Endothelial cell (in vitro differentiated cells): ENCODE results near the gene CD80. TPM values are rescaled to one million over a fixed set of nuclear protein-coding genes. Genes with fewer than 3 reads are reported as not detected.

Experiments used
- DNase-seq: peaks from one replicate; pipeline ENCODE4 v3.0.0; 2021; ENCODE audit warnings: low spot score
- H3K27ac Mint-ChIP-seq: one replicate; pipeline ENCODE4 v1.8.0; 2021; ENCODE audit warnings: mixed read lengths, inconsistent platforms; ENCODE audit not compliant: unreplicated experiment
- H3K27me3 Mint-ChIP-seq: one replicate; pipeline ENCODE4 v1.8.0; 2021; ENCODE audit warnings: mild to moderate bottlenecking, moderate library complexity, mixed read lengths, inconsistent platforms; ENCODE audit not compliant: unreplicated experiment
- H3K36me3 Mint-ChIP-seq: one replicate; pipeline ENCODE4 v1.8.0; 2021; ENCODE audit warnings: mild to moderate bottlenecking, low read depth, mixed read lengths, inconsistent platforms; ENCODE audit not compliant: unreplicated experiment
- H3K4me1 Mint-ChIP-seq: one replicate; pipeline ENCODE4 v1.8.0; 2021; ENCODE audit warnings: mild to moderate bottlenecking, mixed read lengths, inconsistent platforms; ENCODE audit not compliant: unreplicated experiment
- H3K4me3 Mint-ChIP-seq: one replicate; pipeline ENCODE4 v1.8.0; 2021; ENCODE audit warnings: mild to moderate bottlenecking, mixed read lengths, inconsistent platforms; ENCODE audit not compliant: unreplicated experiment
- H3K9me3 Mint-ChIP-seq: one replicate; pipeline ENCODE4 v1.8.0; 2021; ENCODE audit warnings: mixed read lengths, inconsistent platforms; ENCODE audit not compliant: unreplicated experiment
- CTCF ChIP-seq: fragments of 200-600 bp; sonication (generic); IDR thresholded peaks from one replicate; pipeline ENCODE4 v1.5.0; 2021; ENCODE audit warnings: antibody characterized with exemption; ENCODE audit not compliant: unreplicated experiment
- total RNA-seq: library from RNA; stranded (reverse); fragmentation: NEBNext Ultra II Directional; extraction: Animal tissue kit (Norgen Biotek cat#: 25700); gene quantifications from one replicate; pipeline ENCODE4 v1.2.1, GENCODE V29; 2021; ENCODE audit not compliant: unreplicated experiment

CD80 gene
- total RNA-seq, 1 donor from 2014 or later = not detected

DNA sequence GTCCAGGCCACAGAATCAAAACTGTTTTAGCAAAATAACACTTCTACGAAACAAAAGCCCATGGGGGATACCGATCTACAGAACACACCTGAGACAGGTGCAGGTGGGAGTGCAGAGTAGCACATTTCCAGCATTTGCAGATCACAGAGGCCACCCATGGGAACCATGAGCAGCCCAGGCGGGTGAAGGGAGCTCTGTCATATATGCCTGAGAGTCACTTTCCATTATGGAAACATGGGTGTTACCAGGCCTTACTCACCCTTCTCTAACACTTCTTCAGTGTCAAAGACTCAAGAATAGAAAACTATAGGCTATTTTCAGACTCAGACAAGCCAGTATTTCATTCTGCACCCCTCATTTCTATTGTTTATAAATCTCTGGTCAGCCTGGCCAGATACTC is 41.7 kb upstream of the CD80 start:
- peaks cover 6% of the 10 kb centered on the region for H3K27me3 Mint-ChIP-seq
- no peak overlapping the region for H3K4me3 Mint-ChIP-seq
- H3K27ac Mint-ChIP-seq = no peak overlapping the region
- no peaks in the 10 kb centered on the region for H3K36me3 Mint-ChIP-seq
- no peak for DNase-seq
- H3K4me1 Mint-ChIP-seq = peaks cover 54% of the 10 kb centered on the region
- H3K9me3 Mint-ChIP-seq = no peaks in the 10 kb centered on the region
- no peak for TF ChIP-seq CTCF

GRCh38 chr3:119600732-119601131 is 41.3 kb upstream of the CD80 start:
- peak; percentile 32 for TF ChIP-seq CTCF
- Mint-ChIP-seq H3K9me3 (no peaks in the 10 kb centered on the region), H3K36me3 (no peaks in the 10 kb centered on the region), H3K27ac (peak overlapping the region; percentile 82), H3K27me3 (peaks cover 6% of the 10 kb centered on the region), H3K4me1 (peaks cover 54% of the 10 kb centered on the region), H3K4me3 (no peak overlapping the region)
- DNase-seq = peak; percentile 7

GRCh38 chr3:119599558-119600174 is 40.3 kb upstream of the CD80 start:
- H3K4me3 Mint-ChIP-seq = peak overlapping the region; percentile 42
- H3K27ac Mint-ChIP-seq = peak overlapping the region; percentile 82
- peaks cover 6% of the 10 kb centered on the region for H3K27me3 Mint-ChIP-seq
- H3K36me3 Mint-ChIP-seq = no peaks in the 10 kb centered on the region
- peak; percentile 8 for DNase-seq
- H3K4me1 Mint-ChIP-seq = peaks cover 54% of the 10 kb centered on the region
- H3K9me3 Mint-ChIP-seq = no peaks in the 10 kb centered on the region
- no peak for TF ChIP-seq CTCF

DNA sequence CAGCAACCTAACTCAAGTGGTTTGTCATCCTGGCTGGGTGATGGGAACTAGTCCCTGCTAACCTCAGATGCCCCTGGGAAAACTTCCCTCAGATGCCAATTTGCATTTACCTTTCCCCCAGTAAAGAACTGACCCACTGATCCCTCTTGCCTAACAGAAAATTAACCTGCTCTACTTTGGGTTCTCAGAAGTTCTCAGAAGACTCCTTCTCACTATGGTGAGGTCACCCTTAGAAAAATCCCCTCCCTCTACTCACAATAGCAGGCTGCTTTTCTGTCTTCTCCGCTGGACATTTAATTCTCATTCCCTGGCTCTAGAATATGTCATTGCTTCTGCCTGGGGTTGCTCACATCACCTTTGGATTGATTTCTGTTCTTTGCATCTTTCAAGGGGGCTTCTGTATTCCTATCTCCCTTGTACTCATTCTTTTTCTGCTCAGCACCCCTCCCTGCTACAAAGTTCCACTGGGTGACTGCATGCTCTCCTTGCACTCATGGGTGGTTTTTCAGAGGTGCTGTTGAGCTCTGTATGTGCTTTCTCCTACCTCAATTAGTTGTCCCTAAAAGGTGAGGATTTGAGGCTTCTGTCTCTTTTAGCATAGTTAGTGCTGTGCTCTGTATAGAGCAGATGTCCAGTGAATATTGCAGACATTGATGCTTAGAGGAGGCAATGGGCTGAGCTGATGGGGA is 39.1 kb upstream of the CD80 start:
- no peak for DNase-seq
- H3K27me3 Mint-ChIP-seq = peaks cover 4% of the 10 kb centered on the region
- TF ChIP-seq CTCF = no peak
- no peak overlapping the region for H3K4me3 Mint-ChIP-seq
- peak overlapping the region; percentile 82 for H3K27ac Mint-ChIP-seq
- H3K9me3 Mint-ChIP-seq = no peaks in the 10 kb centered on the region
- peaks cover 54% of the 10 kb centered on the region for H3K4me1 Mint-ChIP-seq
- H3K36me3 Mint-ChIP-seq = no peaks in the 10 kb centered on the region
